HepG2 (cell line): Measurements from ENCODE around the gene BCAR3. TPM values are rescaled to one million over a fixed set of nuclear protein-coding genes. Genes with fewer than 3 reads are reported as not detected.

ENCODE experiments used
- LCORL ChIP-seq, 2 experiments: fragments of 450-650 bp in 1 of 2; sonication (generic) in 1 of 2; formaldehyde crosslinking in 1 of 2; IDR thresholded peaks; 2 replicates each; pipeline versions ENCODE4 v1.5.0 to v1.6.1; 2017 to 2020; ENCODE audit warnings: antibody characterized with exemption in 1 of 2, missing genetic modification reagents in 1 of 2
- MAFK ChIP-seq, 2 experiments: IDR thresholded peaks in 1 of 2; conservative IDR thresholded peaks in 1 of 2; 2 replicates each; pipeline ENCODE4 v1.6.1; 2011; ENCODE audit warnings: improper control_type of control experiment in 2 of 2, low read length in 2 of 2
- MAZ ChIP-seq, 2 experiments: sonication (generic) in 1 of 2; formaldehyde crosslinking in 1 of 2; IDR thresholded peaks; 2 replicates each; pipeline versions ENCODE4 v1.5.0 to v1.6.1; 2012 to 2020; ENCODE audit warnings: low read depth in 2 of 2, mild to moderate bottlenecking in 2 of 2, borderline replicate concordance in 1 of 2, improper control_type of control experiment in 1 of 2, low read length in 1 of 2, missing genetic modification reagents in 1 of 2, moderate library complexity in 1 of 2
- PAF1 ChIP-seq: IDR thresholded peaks from 2 replicates; pipeline ENCODE4 v1.6.1; 2016; ENCODE audit warnings: missing genetic modification reagents, missing compliant biosample characterization
- SMARCC2 ChIP-seq: fragments of 450-650 bp; IDR thresholded peaks from 2 replicates; pipeline ENCODE4 v1.6.1; 2017; ENCODE audit warnings: antibody characterized with exemption, mild to moderate bottlenecking
- STAG1 ChIP-seq: sonication (generic); formaldehyde crosslinking; IDR thresholded peaks from 2 replicates; pipeline ENCODE4 v1.4.0; 2020; ENCODE audit warnings: missing genetic modification reagents
- TRAFD1 ChIP-seq: sonication (generic); formaldehyde crosslinking; IDR thresholded peaks from 2 replicates; pipeline ENCODE4 v1.5.1; 2020; ENCODE audit warnings: missing genetic modification reagents, mild to moderate bottlenecking, borderline replicate concordance
- ZFY ChIP-seq: sonication (generic); formaldehyde crosslinking; IDR thresholded peaks from 2 replicates; pipeline ENCODE4 v1.4.0; 2020; ENCODE audit warnings: missing genetic modification reagents
- ZFYVE20 ChIP-seq: sonication (generic); formaldehyde crosslinking; IDR thresholded peaks from 2 replicates; pipeline ENCODE4 v1.8.0; 2023; ENCODE audit warnings: low read depth, mild to moderate bottlenecking, moderate library complexity, missing genetic modification reagents, borderline replicate concordance
- ZNF235 ChIP-seq: sonication (generic); formaldehyde crosslinking; IDR thresholded peaks from 2 replicates; pipeline ENCODE4 v1.8.1; 2023; ENCODE audit warnings: mild to moderate bottlenecking, missing genetic modification reagents, borderline replicate concordance
- ZNF3 ChIP-seq: IDR thresholded peaks from 2 replicates; pipeline ENCODE4 v1.7.0; 2017; ENCODE audit warnings: inconsistent platforms
- ZNF432 ChIP-seq: sonication (generic); formaldehyde crosslinking; IDR thresholded peaks from 2 replicates; pipeline ENCODE4 v1.5.0; 2020; ENCODE audit warnings: missing genetic modification reagents, mild to moderate bottlenecking, borderline replicate concordance
- ZNF562 ChIP-seq: sonication (generic); formaldehyde crosslinking; IDR thresholded peaks from 2 replicates; pipeline ENCODE4 v1.8.0; 2022; ENCODE audit warnings: missing genetic modification reagents, borderline replicate concordance
- ZNF615 ChIP-seq: sonication (generic); formaldehyde crosslinking; IDR thresholded peaks from 2 replicates; pipeline ENCODE4 v1.5.0; 2020; ENCODE audit warnings: mild to moderate bottlenecking, missing genetic modification reagents, borderline replicate concordance
- ZNF75D ChIP-seq: sonication (generic); formaldehyde crosslinking; IDR thresholded peaks from 2 replicates; pipeline ENCODE4 v1.8.1; 2023; ENCODE audit warnings: missing genetic modification reagents, mild to moderate bottlenecking, borderline replicate concordance
- ZNF83 ChIP-seq: sonication (generic); formaldehyde crosslinking; IDR thresholded peaks from 2 replicates; pipeline ENCODE4 v1.4.0; 2020; ENCODE audit warnings: missing genetic modification reagents, mild to moderate bottlenecking, borderline replicate concordance
- polyA plus RNA-seq, 8 experiments: library from polyadenylated mRNA; depleted of rRNA in 3 of 8; stranded (reverse) in 7 of 8; unstranded in 1 of 8; fragments of >200 nt; fragmentation: Illumina TruSeq in 4 of 8; extraction: Trizol in 4 of 8; gene quantifications; 2 replicates each; pipeline versions ENCODE4 v1.2.1 to v1.2.3, GENCODE V29; 2011 to 2016; ENCODE audit warnings: low read depth in 4 of 8, missing spikeins in 1 of 8, mixed read lengths in 1 of 8; ENCODE audit not compliant: insufficient read depth in 1 of 8
- total RNA-seq, 5 experiments: library from RNA; depleted of rRNA; stranded (reverse); fragments of >200 nt; fragmentation: Illumina TruSeq; extraction: Trizol; gene quantifications; 2 replicates each; pipeline ENCODE4 v1.2.3, GENCODE V29; 2016; ENCODE audit warnings: low read depth in 1 of 5
- TF ChIP-seq, protein P1 (sequence below): sonication (generic); formaldehyde crosslinking; conservative IDR thresholded peaks from 2 replicates; pipeline ENCODE4 v1.8.0; 2022; ENCODE audit warnings: missing genetic modification reagents
- TF ChIP-seq, protein P2 (sequence below): sonication (generic); formaldehyde crosslinking; IDR thresholded peaks from 2 replicates; pipeline ENCODE4 v1.4.0; 2020; ENCODE audit warnings: mild to moderate bottlenecking, missing genetic modification reagents, borderline replicate concordance
- TF ChIP-seq, protein P3 (sequence below): sonication (generic); formaldehyde crosslinking; IDR thresholded peaks from 2 replicates; pipeline ENCODE4 v1.9.0; 2021; ENCODE audit warnings: missing genetic modification reagents, mild to moderate bottlenecking, borderline replicate concordance

The BCAR3 gene
- total and polyA plus RNA-seq, 2 of the 13 experiments (the other 11 are each of a cell fraction or from before 2014, with no cell fraction given), result 3.6 to 4.8 TPM

DNA sequence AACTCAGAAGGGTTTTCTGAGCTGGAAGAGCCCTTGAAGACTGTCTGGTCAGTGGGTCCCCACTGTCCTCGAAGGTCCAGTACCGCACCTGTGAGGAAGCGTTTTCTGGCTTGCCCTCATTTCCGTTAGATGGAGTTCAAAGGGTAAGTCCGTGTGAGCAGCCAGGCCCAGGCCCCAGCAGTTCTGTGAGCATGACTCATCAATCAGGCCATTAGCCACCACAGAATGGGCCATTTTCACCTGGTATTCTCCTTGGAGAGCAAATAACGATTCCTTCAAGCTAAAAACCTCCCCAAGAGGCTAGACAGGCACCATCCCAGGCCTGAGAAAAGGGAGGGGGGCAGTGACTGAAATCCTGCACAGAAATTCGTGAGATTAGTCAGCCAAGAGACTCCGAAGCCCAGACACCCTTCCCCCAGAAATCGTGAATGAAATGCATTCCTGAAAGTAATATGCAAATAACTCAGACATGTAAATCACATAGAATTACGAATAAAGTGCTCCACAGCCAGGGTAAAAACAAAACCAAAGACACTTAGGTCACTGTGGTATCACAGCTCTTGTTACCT, 66.0 kb downstream of the BCAR3 start (continued):
- no peak for TF ChIP-seq ZNF615
- TF ChIP-seq ZFY (CRISPR knock-in tag), result peak; percentile 85; the same call in 1 of the 2 replicates
- no peak for TF ChIP-seq STAG1
- no peak for TF ChIP-seq ZNF83 (CRISPR knock-in tag)
- no peak for TF ChIP-seq ZNF3
- TF ChIP-seq MAZ (IDR thresholded peaks at IDR 0.05; ENCODE audit: borderline replicate concordance, low read depth, low read length), result no peak
- TF ChIP-seq MAZ (CRISPR knock-in tag; IDR thresholded peaks at IDR 0.05; ENCODE audit: low read depth), result no peak
- TF ChIP-seq, protein P1, sequence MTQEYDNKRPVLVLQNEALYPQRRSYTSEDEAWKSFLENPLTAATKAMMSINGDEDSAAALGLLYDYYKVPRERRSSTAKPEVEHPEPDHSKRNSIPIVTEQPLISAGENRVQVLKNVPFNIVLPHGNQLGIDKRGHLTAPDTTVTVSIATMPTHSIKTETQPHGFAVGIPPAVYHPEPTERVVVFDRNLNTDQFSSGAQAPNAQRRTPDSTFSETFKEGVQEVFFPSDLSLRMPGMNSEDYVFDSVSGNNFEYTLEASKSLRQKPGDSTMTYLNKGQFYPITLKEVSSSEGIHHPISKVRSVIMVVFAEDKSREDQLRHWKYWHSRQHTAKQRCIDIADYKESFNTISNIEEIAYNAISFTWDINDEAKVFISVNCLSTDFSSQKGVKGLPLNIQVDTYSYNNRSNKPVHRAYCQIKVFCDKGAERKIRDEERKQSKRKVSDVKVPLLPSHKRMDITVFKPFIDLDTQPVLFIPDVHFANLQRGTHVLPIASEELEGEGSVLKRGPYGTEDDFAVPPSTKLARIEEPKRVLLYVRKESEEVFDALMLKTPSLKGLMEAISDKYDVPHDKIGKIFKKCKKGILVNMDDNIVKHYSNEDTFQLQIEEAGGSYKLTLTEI (CRISPR knock-in tag), result no peak
- TF ChIP-seq PAF1 (CRISPR knock-in tag), result no peak
- TF ChIP-seq ZNF75D (CRISPR knock-in tag), result no peak
- TF ChIP-seq LCORL (IDR thresholded peaks at IDR 0.05), result no peak
- no peak for TF ChIP-seq LCORL (CRISPR knock-in tag; IDR thresholded peaks at IDR 0.05)
- TF ChIP-seq TRAFD1 (CRISPR knock-in tag), result no peak
- no peak for TF ChIP-seq ZNF235
- TF ChIP-seq, protein P2, sequence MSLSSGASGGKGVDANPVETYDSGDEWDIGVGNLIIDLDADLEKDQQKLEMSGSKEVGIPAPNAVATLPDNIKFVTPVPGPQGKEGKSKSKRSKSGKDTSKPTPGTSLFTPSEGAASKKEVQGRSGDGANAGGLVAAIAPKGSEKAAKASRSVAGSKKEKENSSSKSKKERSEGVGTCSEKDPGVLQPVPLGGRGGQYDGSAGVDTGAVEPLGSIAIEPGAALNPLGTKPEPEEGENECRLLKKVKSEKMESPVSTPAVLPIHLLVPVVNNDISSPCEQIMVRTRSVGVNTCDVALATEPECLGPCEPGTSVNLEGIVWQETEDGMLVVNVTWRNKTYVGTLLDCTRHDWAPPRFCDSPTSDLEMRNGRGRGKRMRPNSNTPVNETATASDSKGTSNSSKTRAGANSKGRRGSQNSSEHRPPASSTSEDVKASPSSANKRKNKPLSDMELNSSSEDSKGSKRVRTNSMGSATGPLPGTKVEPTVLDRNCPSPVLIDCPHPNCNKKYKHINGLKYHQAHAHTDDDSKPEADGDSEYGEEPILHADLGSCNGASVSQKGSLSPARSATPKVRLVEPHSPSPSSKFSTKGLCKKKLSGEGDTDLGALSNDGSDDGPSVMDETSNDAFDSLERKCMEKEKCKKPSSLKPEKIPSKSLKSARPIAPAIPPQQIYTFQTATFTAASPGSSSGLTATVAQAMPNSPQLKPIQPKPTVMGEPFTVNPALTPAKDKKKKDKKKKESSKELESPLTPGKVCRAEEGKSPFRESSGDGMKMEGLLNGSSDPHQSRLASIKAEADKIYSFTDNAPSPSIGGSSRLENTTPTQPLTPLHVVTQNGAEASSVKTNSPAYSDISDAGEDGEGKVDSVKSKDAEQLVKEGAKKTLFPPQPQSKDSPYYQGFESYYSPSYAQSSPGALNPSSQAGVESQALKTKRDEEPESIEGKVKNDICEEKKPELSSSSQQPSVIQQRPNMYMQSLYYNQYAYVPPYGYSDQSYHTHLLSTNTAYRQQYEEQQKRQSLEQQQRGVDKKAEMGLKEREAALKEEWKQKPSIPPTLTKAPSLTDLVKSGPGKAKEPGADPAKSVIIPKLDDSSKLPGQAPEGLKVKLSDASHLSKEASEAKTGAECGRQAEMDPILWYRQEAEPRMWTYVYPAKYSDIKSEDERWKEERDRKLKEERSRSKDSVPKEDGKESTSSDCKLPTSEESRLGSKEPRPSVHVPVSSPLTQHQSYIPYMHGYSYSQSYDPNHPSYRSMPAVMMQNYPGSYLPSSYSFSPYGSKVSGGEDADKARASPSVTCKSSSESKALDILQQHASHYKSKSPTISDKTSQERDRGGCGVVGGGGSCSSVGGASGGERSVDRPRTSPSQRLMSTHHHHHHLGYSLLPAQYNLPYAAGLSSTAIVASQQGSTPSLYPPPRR (CRISPR knock-in tag), result no peak
- TF ChIP-seq ZFYVE20 (CRISPR knock-in tag), result no peak
- peak; percentile 26 to 66; a peak in 3 of 4 replicates for TF ChIP-seq MAFK (conservative IDR thresholded peaks at IDR 0.05 in 1 of 2, IDR thresholded peaks at IDR 0.05 in 1 of 2; ENCODE audit: low read length in 2 of 2)
- TF ChIP-seq SMARCC2, result no peak
- no peak for TF ChIP-seq ZNF432 (CRISPR knock-in tag)
- no peak for TF ChIP-seq ZNF562 (CRISPR knock-in tag)
- TF ChIP-seq, protein P3, sequence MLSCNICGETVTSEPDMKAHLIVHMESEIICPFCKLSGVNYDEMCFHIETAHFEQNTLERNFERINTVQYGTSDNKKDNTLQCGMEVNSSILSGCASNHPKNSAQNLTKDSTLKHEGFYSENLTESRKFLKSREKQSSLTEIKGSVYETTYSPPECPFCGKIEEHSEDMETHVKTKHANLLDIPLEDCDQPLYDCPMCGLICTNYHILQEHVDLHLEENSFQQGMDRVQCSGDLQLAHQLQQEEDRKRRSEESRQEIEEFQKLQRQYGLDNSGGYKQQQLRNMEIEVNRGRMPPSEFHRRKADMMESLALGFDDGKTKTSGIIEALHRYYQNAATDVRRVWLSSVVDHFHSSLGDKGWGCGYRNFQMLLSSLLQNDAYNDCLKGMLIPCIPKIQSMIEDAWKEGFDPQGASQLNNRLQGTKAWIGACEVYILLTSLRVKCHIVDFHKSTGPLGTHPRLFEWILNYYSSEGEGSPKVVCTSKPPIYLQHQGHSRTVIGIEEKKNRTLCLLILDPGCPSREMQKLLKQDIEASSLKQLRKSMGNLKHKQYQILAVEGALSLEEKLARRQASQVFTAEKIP (CRISPR knock-in tag), result no peak
